ENCODE results near the gene BPIFB4. TPM values are rescaled to one million over a fixed set of nuclear protein-coding genes. Genes with fewer than 3 reads are reported as not detected.

Gene BPIFB4
- total RNA-seq, 3 donors from 2014 or later, result not detected

DNA sequence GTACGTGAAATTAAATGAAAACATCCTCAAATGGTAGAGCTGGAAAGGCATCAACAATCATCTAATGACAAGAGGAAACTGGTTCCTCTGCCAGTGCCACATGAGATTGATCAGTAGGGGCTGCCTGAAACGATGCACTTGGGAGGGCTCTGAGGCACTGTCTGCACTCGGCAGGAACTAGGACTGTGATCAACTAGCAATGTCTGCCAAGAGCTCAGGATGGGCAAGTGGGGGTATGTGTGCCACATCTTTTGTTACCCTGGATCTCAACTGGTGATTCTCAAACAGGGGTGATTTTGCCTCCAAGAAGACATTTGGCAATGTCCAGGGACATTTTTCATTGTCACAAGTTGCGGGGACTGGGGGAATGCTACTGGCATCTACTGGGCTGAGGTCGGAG lies 46.1 kb upstream of the BPIFB4 start:
- Histone ChIP-seq H3K9me3 (peaks cover 0 to 9% of the 10 kb centered on the region in 2 donors), H3K27me3 (peaks cover 0 to 3% of the 10 kb centered on the region in 2 donors), H3K27ac (no peak overlapping the region), H3K36me3 (no peaks in the 10 kb centered on the region), H3K4me1 (no peaks in the 10 kb centered on the region), H3K4me3 (no peak overlapping the region)
- TF ChIP-seq POLR2AphosphoS5 (IDR thresholded peaks at IDR 0.05) (no peak), POLR2A (IDR thresholded peaks at IDR 0.05) (no peak)
- TF ChIP-seq, protein P1, sequence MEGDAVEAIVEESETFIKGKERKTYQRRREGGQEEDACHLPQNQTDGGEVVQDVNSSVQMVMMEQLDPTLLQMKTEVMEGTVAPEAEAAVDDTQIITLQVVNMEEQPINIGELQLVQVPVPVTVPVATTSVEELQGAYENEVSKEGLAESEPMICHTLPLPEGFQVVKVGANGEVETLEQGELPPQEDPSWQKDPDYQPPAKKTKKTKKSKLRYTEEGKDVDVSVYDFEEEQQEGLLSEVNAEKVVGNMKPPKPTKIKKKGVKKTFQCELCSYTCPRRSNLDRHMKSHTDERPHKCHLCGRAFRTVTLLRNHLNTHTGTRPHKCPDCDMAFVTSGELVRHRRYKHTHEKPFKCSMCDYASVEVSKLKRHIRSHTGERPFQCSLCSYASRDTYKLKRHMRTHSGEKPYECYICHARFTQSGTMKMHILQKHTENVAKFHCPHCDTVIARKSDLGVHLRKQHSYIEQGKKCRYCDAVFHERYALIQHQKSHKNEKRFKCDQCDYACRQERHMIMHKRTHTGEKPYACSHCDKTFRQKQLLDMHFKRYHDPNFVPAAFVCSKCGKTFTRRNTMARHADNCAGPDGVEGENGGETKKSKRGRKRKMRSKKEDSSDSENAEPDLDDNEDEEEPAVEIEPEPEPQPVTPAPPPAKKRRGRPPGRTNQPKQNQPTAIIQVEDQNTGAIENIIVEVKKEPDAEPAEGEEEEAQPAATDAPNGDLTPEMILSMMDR (IDR thresholded peaks at IDR 0.05), result no peak
- no peak for DNase-seq (ENCODE audit: low spot score in 2 of 2)
- intact Hi-C loops (cut with DNase I; ENCODE audit: low total_unique reads), result no loop called here

DNA sequence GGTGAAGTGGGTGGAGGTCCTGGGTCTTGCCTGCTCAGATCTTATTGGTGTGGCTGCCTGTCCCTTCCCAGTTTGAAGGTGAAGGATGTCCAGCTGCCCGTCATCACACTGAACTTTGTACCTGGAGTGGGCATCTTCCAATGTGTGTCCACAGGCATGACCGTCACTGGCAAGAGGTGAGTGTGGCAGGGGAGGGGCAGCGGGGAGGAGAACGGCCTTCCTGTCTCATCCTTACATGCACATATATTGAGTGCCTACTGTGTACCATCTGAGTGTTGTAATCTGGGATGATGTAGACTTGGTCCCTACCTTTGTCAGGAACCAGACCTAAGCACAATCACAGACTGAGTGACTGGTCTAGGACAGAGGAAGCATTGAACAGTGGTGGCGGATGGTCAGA lies 45.3 kb upstream of the BPIFB4 start:
- H3K9me3 ChIP-seq, result peaks cover 0 to 9% of the 10 kb centered on the region in 2 donors
- intact Hi-C loops (cut with DNase I; ENCODE audit: low total_unique reads), result no loop called here
- H3K27me3 ChIP-seq, result peaks cover 0 to 3% of the 10 kb centered on the region in 2 donors
- no peak overlapping the region for H3K4me3 ChIP-seq
- no peaks in the 10 kb centered on the region for H3K4me1 ChIP-seq
- DNase-seq (ENCODE audit: low spot score in 2 of 2), result no peak
- TF ChIP-seq POLR2AphosphoS5 (IDR thresholded peaks at IDR 0.05) (no peak), POLR2A (IDR thresholded peaks at IDR 0.05) (no peak)
- TF ChIP-seq, protein P1 (IDR thresholded peaks at IDR 0.05), result no peak
- no peaks in the 10 kb centered on the region for H3K36me3 ChIP-seq
- no peak overlapping the region for H3K27ac ChIP-seq

DNA sequence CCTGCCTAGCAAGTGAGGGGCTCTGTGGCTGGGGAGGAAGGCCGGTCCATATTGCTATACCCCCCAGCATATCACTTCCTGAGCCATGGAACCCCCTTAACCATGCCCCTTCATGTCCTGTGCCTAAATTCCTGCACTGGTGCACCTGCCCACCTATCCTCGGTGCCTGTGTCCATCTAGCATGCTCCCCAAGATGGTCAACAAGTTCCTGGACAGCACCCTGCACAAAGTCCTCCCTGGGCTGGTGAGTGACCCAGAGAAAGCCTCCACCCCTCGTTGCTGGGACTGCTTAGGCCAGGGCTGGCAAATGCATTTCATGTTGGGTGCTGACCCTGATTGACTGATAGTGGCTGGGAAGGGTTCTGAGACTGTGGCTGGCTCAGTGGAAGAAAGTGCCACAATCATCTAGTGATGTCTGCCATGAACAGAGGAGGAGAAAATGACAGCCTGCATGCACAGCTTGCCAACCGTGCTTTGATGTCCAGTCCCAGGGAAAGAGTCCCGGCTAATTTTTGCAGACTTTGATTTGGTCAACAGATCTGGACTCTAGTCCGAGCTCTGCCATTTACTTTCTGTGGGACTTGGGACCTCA lies 44.4 kb upstream of the BPIFB4 start:
- Histone ChIP-seq H3K4me1 (no peaks in the 10 kb centered on the region), H3K4me3 (no peak overlapping the region), H3K27me3 (no peaks in the 10 kb centered on the region), H3K9me3 (peaks cover 0 to 9% of the 10 kb centered on the region in 2 donors), H3K36me3 (no peaks in the 10 kb centered on the region), H3K27ac (no peak overlapping the region)
- intact Hi-C loops (cut with DNase I; ENCODE audit: low total_unique reads), result no loop called here
- no peak for DNase-seq (ENCODE audit: low spot score in 2 of 2)
- TF ChIP-seq POLR2AphosphoS5 (IDR thresholded peaks at IDR 0.05), result no peak
- no peak for TF ChIP-seq POLR2A (IDR thresholded peaks at IDR 0.05)
- TF ChIP-seq, protein P1 (IDR thresholded peaks at IDR 0.05), result no peak

DNA sequence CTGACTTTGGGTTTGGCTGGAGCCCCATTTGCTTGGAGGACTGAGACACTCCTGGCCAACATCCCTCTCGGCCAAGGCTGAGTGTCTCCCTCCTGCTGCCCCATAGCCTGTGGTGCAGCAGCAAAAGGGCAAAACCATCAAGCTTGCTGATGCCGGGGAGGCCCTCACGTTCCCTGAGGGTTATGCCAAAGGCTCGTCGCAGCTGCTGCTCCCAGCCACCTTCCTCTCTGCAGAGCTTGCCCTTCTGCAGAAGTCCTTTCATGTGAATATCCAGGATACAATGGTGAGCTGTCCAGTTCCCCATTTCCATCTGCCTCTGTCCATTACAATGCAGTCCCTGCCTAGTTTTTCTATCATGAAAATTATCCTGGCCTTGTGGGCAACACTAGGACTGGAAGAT lies 42.0 kb upstream of the BPIFB4 start:
- Histone ChIP-seq H3K36me3 (no peaks in the 10 kb centered on the region), H3K9me3 (peaks cover 0 to 9% of the 10 kb centered on the region in 2 donors), H3K4me1 (no peaks in the 10 kb centered on the region), H3K27me3 (no peaks in the 10 kb centered on the region), H3K4me3 (no peak overlapping the region), H3K27ac (no peak overlapping the region)
- intact Hi-C loops (cut with DNase I; ENCODE audit: low total_unique reads), result no loop called here
- DNase-seq (ENCODE audit: low spot score in 2 of 2), result no peak
- TF ChIP-seq POLR2A (IDR thresholded peaks at IDR 0.05) (no peak), POLR2AphosphoS5 (IDR thresholded peaks at IDR 0.05) (no peak)
- TF ChIP-seq, protein P1 (IDR thresholded peaks at IDR 0.05), result no peak

DNA sequence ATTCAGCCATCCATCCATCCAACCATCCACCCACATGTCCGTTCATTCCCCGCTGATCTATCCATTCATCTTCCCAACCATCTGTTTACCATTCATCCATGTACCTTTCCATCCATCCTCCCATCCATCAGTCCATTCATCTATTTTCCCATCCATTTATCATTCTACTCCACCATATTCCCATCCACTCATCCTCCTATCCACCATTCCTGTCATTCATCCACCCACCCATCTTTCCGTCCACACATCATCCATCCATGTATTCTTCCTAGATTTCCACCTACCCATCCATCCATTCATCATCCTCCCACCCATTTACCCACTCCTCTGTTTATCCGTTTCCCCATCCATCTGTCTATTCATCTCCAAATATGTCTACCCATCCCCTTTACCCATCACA lies 41.2 kb upstream of the BPIFB4 start:
- TF ChIP-seq POLR2AphosphoS5 (IDR thresholded peaks at IDR 0.05) (no peak), POLR2A (IDR thresholded peaks at IDR 0.05) (no peak)
- TF ChIP-seq, protein P1 (IDR thresholded peaks at IDR 0.05), result no peak
- Histone ChIP-seq H3K9me3 (peaks cover 0 to 3% of the 10 kb centered on the region in 2 donors), H3K27me3 (no peaks in the 10 kb centered on the region), H3K4me1 (no peaks in the 10 kb centered on the region), H3K4me3 (no peak overlapping the region), H3K27ac (no peak overlapping the region), H3K36me3 (no peaks in the 10 kb centered on the region)
- DNase-seq (ENCODE audit: low spot score in 2 of 2), result no peak
- intact Hi-C loops (cut with DNase I; ENCODE audit: low total_unique reads), result no loop called here
